GM21390 (cell line): ENCODE data around the gene TWIST2.

ENCODE experiments used
- ATAC-seq: cut with Tn5 transposase; IDR thresholded peaks from one replicate; pipeline ENCODE4 v1.9.1; 2021; ENCODE audit not compliant: unreplicated experiment

TWIST2 gene

DNA sequence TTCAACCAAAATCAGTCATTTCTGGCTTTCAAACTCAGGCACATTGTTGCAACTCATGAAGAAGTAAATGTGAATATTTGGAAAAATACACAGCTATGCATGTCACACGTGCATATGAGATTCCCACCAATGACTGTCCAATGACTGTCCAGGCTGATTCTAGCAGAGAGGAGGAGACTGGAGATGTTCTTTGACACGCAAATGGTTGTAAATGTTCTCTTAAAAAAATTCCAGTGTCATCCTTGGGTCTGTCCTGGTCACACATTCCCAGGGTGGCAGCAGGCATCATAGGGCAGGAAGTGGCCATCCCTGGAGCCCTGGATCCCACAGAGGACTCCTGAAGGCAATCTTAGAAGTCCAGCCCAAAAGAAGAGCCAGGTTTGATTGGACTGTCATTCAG is 40.9 kb downstream of the TWIST2 start:
- ATAC-seq, result no peak

DNA sequence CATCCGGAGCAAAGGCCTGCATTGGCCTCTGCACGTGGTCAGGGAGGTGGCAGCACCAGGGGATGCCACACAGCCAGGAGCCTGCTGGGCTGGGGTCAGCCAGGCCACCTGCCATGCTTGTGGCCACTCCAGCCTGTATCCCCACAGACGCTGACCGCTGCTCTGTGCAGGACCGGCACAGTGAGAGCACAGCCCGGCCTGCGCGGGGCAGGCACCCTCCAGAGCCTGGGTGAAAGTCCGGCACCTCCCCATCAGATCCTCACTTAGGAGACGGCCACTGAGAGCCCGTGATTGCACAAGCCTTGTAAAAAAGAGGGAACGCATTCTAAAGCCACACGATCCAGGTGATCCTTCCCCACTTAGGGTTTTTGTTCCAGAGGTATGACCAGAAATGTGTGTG is 42.2 kb downstream of the TWIST2 start:
- no peak for ATAC-seq

DNA sequence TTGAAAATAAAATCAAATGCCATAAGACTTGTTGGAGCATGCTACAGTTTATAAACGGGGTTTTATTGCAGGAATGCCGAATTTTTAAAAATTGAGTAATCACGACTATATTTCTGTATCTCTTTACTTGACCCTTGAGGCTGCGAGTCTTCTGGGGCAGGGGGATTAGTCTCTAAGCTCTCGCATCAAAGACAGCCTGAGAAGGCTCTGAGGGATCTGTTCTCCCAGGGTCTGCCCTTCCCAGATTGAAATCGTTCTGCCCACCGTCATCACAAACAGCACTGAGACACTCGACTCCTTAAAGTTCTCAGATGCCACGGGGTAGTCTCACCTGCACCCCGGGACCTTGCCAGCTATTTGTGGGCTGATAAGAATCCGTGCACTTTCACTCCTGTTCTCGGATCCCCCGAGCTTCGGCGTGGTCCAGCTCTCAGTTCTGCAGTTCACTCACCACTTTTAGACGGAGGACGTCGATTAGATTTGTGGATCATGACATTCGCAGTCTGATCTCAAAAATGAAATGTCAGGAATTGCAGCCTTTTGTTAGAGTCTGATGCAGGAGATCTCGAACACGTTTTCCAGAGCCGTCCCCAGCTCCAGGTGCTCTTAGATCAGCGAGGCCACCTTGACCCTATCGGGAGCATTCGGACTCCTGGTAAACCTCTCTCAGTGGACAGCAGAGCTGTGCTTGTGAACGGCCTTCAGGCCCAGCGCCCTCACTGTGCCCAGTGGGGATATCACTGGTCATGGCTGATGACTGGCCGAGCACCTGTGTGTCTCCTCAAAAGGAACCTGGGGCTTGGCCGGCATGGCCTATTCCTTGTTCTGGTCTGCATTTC is 43.0 kb downstream of the TWIST2 start:
- no peak for ATAC-seq

DNA sequence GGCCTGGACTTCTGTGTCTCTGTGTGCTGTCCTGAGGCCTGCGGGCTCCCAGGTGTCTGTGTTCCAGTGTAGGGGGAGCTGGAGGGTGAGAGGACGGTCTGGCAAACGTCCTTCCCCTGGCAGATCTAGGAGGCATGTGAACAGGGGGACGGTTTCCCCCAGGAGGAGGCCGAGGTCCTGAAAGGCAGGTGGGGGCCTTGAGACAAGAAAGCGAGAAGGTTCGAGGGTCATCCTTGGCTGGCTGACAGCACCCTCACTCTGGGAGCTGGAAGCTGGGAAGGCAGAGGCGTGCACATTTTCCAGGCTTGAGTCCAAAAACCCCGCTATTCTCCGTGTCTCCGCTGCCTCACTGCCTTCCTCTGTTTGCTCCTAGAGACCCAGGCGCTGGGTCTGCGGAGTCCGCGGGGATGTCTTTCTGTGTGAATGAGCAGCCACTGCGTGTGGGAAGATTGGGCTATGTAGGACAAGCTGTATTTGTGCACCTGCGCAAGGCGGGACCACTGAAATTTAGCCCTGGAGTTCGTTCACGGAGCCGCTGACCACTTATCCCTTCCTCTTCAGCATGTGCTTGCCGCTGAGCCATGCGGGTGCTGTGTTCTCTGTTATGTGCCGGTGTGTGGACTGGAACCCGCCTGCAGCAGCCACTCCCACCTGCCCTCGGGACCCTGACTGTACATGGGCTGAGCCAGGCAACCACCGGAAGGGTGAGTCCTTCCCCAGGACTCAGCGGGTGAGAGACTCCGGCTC is 43.7 kb downstream of the TWIST2 start:
- no peak for ATAC-seq

DNA sequence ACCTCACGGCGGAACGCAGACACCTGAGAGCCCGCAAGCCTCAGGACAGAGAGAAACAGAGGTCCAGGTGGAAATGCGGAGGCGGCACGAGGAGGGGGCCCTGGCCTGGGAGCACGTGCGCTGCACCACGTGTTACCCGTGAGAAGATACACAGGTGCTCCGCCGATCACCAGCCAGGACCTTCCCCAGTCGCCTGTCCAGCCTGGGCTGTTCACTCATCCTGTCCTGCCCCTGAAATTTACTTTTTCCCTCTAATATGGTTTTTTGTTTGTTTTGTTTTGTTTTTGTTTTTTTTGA is 44.3 kb downstream of the TWIST2 start:
- ATAC-seq, result no peak

DNA sequence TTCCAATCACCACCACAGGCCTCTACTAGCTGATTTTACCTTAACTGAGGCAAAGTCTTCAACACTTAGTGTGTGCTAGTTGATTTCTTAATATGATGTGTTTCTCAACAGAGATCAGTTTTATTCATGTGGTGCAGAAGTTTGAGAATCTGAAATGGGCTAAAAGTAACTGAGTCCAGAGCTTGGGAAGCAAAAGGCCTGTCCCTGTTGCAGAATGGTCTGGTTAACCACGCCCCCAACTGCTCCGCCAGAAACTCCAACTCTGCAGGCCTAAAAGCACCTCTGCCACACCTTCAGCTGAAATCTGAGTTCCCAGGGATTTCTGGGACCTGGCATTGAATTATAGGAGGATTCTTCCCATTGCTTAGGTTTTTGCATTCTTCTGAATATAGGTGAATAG is 44.9 kb downstream of the TWIST2 start:
- no peak for ATAC-seq

DNA sequence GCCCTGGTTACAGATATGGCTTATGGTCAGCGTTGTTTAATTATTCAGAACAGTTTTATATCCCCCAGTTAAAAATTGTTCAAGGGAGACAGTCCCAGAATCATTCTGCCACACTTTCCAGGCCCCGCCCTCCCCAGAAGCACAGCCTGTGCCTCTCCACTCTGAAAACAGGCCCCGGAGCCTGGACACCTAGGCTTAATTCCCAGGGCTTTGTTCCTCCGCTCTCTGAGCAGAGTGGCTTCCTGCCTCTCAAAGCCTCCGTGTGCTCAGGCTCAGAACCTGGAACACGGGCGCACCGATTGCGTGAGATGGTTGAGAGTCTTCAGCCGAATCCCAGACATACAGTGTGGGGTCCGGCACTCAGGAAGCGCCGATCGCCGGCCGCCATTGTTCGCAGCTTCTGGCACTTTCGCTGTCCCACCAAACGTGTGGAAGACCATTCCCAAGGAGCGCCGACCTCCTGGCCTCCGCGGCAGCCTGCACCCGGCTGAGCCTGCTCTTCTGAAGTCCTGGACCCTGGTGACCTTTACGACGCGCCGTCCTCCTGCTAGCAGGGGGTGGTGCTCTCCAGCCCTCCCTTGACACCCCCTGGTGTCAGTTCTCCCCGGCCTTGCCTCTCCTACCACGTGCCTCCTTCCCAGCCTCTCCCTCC is 45.6 kb downstream of the TWIST2 start:
- ATAC-seq, result no peak

DNA sequence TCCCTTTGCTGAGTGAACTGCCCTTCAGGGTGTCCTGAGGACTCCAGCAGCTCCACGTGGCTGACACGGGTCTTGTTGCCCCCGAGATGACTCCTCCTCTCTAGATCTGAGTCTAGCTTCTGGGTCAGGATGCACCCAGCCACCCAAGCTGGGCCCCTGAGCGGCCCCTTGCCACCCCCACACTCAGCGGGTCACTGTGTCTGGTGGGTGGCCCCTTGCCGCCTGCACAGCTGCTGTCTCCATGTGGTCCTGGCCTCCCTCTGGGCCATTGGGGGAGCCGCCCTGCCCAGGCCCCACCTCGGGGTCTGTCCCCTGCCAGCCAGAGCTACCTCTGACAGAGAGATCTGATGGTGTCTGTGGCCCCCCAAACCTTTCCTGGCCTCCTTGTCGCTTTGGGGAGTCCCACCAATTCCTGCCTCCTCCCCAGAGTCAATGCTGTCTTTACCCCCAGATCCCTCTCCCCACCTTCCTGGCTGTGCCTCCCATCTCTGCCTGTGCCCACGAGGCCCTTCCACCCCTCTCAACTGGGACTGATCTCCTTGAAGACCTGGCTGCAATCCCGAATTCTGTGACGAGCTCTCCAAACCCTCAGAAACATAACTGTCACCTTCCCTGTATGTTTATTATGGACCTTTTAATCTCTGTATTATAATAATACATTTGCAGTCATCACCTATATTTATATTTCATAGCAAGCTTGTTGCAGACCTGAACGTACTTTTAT is 46.5 kb downstream of the TWIST2 start:
- ATAC-seq, result no peak

DNA sequence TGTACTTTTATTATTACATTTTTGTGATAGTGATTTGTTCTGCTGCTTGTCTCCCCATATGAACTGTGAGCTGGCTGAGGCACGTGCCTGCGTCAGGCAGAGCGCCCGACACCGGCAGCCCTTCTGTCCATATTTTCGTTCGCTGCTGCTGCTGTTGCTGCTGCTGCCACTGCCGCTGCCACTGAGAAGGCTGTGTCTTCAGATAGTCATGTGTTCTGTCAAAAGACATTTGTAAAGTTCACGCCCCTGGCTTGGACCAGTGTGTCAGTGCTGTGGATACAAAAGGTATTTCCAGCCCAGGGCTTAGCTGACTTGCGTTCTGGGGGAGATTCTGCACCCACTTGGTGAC is 47.0 kb downstream of the TWIST2 start:
- no peak for ATAC-seq

DNA sequence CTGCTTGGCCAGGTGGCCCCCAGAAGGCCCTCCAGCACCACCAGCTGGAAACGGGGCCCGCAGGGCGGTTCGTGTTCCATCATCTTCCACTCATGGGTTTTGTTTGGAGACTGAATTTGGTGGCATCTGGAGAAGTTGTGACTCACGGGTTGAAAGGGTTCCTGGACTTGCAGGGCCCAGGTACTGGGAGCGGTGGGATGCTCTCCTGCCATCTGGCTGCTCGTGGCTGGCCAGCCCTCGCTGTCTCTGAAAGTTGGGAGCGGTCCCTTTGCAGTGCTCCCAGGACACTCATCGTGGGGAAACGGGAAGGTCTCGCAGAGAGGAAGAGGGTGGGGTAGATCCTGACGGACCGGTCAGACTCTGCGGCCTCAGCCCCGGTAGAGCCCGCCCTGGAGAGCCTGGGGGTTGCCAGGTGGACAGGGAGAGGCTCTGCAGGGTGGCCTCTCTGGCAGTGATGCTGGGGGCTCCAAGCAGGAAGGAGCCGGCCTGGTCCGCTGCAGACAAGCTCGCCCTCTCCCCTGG is 47.5 kb downstream of the TWIST2 start:
- ATAC-seq, result no peak

DNA sequence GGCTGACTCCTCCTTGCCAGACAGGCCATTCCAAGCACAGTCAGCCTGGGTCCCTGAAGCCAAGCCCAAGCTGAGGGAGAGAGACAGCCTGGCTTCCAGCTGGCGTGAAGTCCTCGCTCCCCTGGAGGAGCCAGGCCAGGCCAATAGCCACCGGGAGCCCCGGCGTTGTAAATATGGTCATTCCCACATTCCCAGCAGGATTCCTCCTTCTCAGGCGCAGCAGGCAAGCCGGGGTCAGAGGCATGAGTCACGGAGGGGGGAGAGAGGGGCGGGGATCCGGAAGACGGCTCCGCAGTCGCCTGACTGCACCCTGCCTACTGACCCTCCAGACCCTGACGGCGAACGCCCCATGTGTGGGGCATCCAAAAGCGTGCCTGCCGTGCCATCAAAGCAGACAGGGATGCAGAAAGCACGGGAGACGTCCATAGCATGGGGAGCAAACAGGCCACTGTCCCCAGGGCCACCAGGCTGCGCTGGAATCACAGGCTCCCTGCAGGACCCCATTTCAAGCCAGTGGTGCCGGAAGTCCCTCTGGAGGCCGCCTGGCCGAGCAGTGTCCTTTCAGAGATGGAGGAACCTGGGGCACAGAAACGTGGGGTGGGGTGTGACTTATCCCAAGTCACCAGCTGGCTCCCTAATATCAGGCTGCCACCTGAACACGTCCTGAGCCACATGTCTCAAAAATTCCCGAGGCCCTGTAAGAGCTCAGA is 48.2 kb downstream of the TWIST2 start:
- no peak for ATAC-seq

DNA sequence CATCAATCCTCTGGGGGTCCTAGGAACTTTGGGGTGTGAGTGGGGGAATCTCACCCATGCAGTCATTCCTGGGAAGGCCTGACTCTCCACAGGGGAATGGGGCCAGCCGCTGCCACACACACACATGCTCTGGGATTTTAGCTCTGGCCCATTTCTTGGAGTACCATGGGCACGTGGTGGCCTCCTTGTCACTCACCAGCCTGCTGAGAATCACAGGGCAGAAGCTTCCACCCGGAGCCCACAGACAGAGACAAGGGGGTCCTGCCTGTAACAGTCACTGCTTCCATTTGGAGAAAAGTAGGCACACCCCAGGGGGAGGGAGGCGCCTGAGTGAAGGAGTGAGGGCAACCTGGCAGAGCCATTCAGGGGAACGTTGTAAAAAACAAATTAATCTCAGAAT is 48.8 kb downstream of the TWIST2 start:
- no peak for ATAC-seq

DNA sequence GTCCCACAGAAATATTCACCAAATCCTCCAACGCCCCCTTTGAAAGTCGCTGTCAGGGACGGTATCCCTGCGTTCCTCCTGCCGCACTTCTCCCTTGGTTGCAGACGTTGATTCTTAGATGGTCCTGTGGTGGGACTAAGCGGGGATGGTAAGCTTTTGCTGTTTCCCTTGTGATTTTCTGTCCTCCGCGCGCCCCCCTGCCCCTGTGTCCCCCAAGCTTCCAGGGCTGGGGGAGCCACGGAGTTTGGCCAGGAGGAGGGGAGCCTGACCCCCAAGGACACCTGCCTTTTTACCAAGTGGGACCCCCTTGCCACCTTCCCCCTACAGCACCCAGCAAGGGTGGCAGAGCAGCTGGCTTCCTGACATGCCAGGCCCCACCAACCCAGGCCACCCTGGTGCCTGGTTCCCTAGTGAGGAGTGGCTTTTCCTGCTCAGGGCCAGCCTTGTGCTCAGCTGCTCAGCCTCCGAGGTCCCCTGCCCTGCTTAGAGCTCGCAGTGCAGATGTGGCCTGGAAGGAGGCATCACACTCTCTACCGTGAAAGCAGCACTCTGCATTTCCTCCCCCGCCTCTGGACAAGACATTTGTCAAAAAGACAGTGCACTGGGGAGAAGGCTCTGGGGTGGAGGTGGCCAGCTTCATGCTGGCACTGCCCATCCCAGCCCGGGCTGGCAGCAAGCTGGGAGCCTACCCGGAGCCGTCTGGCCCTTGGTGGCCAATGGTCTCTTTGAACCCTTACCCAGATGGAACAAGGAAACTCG is 49.4 kb downstream of the TWIST2 start:
- ATAC-seq, result no peak

DNA sequence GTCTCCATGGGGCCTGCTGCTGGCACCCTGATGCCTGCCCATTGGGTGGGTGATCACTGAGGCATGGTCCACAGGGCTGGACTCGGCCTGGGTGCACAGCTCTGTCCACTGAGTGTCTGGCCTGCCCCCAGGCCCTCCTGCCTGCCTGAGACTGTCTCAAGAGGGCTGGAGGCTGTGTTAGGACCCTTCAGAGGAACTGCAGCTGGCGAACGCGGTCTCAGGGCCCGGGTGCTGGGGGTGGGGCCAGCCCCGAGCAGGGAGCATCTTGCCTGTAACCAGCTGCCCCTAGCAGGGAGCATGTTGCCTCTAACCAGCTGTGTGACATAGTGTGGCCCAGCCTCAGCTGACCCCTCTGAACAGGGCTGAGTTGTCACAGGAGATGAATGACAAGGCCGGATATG is 50.0 kb downstream of the TWIST2 start:
- ATAC-seq, result no peak

DNA sequence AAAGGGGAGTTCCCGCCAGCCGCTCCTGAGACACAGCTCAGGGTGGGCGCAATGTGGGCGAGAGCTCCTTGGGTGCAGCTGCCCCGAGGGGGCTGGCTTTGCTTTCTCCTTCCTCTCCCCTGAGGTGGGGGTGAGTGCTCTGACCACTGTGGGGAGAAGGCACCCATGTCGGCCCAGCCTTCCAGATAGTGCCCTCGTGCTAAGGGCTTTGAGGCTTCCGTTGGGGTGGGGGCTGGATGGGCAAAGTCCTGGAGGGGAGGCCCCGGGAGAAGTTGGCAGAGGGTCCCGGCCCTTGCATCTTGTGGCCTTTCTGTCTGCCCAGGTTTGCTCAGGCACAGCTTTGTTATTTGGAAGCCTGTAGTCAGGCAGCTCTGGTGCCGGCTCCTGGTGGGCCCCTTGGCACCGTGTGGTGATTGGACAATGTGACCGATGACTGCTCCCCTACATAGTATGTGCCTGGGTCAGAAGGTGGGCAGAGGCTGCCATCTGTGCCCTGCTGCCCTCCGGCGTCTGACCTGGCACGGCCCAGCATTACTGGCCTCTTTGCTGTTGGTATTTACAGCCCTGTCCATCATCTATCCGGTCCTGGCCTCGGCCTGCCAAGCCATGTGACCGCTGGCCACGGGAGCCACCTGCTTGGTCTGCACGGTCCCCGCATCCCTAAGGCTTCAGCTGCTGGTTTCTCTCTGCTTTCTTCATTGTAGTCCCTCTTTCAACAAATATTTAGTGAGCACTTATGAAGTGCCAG is 50.8 kb downstream of the TWIST2 start:
- no peak for ATAC-seq

DNA sequence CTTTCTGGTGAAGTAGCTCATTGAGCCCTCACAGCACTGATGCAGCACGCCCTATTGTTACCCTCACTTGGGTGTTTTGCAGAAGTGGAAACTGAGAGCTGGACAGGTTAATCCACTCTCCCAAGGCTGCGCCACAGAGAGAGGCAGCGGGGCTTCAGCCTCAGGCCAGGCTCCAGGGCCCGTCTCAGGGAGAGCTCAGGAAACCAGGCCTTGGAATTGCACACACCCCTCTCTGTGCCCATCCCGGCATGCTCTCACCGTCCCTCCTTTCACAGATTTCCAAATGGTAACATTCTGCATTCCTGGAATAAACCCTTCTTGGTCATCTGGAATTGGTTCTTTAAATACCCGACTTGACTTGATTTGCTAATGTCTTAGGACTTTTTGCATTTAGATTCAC is 51.5 kb downstream of the TWIST2 start:
- ATAC-seq, result no peak

DNA sequence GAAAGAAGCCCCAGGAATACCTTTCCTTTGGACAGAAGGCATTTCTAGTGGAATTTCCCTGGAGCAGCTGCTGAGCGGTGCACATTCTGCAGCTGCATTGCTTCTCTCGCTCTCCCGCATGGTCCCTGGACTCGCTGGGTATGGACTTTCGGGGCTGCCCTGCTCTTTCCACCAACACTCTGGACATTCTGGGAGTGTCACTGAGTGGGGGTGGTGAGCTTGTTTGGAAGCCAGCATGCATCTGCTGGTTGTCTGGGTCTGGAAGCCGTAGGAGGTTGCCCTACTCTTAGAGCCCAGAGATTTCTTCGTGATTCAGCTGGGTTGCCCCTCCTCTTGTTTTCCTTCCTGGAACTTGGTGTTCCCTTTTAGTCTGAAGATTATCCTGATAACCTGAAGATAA is 52.6 kb downstream of the TWIST2 start:
- no peak for ATAC-seq

DNA sequence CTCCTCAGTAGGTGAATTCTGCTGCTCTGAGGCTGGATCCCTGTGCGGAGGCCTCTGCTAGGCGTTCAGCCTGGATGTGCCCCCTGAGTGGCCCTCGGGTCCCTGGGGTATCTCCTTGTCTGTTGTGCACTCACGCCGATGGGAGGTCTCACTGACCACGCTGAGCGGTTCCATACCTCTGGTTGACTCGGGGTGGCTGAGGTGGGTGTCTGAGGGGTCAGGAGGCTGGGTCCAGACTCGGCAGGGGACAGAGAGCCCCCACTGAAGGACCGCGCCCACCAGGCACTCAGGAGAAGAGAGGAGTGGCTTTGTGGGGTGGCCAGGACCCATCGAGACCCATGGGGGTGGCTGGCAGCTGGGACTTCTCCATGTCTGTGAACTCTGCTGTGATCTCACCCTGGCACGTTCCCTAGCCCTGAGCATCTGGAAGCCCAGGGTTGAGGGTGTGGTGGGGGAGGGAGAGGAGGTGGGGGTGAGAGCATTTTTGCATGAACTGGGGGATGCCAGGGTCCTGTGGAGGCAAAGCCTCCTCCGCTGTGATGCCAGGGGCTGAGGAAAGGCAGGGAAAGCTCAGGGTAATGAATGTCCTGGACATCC is 53.7 kb downstream of the TWIST2 start:
- ATAC-seq, result no peak

DNA sequence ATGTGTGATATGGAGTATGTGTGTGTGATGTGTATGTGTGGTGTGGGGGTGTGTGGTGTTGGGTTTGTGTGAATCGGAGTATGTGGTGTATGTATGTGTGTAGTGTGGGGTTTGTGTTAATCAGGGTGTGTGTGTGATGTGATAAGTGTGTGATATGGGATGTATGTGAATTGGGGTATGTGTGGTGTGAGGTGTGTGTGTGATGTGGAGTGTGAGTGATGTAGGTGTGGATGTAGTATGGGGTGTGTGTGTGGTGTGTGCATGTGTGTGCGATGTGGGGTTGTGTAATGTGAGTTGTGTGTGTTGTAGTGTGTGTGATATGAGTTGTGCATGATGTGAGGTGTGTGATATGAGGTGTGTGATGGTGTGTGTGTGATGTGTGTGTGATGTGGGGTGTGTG is 54.4 kb downstream of the TWIST2 start:
- ATAC-seq, result no peak
